HEK293T (cell line): ENCODE measurements around the gene CLCNKA.

ENCODE experiments used
- ELF4 ChIP-seq: fragments of 450-650 bp; IDR thresholded peaks from 2 replicates; pipeline ENCODE4 v1.6.1; 2017; ENCODE audit warnings: antibody characterized with exemption
- L3MBTL2 ChIP-seq: fragments of 450-650 bp; conservative IDR thresholded peaks from 2 replicates; pipeline ENCODE4 v1.6.1; 2016; ENCODE audit warnings: mild to moderate bottlenecking
- SP1 ChIP-seq: fragments of 450-650 bp; IDR thresholded peaks from 2 replicates; pipeline ENCODE4 v1.6.1; 2017
- SUZ12 ChIP-seq: fragments of 450-650 bp; IDR thresholded peaks from 2 replicates; pipeline ENCODE4 v1.6.1; 2016; ENCODE audit warnings: mild to moderate bottlenecking

DNA sequence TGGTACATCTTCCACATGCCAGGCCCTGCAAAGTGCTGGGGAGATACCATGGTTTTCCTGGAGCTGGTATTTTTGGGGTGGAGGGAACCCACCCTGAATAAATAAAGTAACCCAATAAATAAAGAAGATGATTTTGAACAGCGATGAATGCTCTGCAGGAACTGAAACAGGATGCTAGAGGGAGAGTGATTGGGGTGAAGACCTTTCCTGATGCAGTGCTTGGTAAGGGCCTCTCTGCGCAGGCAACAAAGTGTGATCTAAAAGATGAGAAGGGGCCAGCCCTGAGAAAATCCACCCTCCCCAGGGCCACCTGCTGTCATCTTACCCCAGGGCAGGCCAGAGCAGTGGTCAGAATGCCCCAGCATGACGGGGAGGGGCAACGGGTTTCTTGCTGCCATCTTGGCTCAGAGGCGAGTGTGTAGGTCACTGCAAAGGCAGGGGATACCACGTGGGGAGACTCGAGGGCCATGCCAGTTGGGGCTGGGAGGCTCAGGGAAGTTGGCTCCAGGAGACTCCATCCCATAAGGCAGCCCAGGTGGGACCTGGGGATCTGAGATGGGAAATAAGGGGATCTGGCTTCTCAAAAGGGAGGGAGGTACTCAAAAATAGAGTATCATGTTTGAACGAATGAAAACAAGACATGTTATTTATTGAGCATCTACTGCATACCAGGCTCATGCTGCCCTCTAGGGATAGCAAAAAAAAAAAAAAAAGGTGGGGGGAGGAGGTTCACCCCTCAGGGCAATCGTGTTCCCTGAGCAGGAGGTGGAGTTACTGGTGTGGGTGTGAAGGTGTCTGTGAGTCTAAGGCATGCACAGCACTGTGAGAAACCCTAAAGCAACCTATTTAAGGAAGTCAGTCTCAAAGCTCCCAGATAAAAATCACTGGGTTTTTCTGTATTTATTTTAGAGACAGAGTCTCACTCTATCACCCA lies 15.0 kb upstream of the CLCNKA start:
- TF ChIP-seq ELF4 (no peak), L3MBTL2 (no peak), SUZ12 (no peak), SP1 (no peak)
